ENCODE measurements around the gene PDXP. TPM values are rescaled to one million over a fixed set of nuclear protein-coding genes. Genes with fewer than 3 reads are reported as not detected.
A peak's percentile ranks its signal among the peaks of the same experiment; 100 is the strongest.

PDXP gene
- total and polyA plus RNA-seq, 2 of the 13 experiments (the other 11 are each of a cell fraction or from before 2014, with no cell fraction given), result 58.2 to 70.6 TPM

DNA sequence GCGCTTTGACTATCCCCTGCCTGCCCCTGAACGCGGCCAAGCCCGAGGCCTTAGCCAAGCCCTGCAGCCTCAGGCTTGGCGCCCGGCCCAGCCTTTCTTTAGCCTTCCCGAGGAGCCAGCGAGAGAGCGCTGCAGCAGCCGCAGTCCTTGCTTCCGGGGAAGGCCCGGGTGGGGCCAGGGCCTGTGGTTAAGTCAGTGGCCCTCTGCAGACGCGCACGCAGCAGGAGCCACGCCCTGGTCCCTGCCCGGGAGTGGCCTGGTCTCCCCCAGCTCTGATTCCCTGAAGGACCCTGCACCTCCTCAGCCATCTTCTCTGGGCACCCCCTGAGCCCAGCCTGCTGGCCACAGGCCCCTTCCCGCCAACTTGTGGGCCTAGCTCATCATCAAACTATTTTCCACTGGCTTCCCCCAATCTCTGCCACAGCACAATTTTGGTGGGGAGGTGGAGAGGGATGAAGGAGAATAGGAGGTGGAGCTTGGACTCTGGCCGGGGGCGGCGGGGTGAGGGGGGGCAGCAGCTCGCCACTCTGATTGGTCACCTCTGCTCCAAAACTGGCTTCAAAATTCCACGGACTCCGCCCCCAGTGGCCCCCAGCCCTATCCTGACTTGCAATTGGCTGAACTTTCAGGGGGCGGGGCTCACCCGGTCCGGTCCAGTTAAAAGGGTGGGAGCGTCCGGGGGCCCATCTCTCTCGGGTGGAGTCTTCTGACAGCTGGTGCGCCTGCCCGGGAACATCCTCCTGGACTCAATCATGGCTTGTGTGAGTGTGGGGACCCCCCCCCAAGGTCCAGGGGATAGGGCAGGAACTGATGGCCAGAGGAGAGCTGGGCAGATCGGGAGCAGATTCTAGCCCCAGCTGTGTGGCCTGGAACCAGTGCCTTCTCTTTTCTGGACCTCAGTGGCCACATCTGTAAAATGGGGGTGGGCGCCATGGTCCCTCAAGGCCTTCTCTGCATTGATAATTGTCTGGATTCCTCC is 16.7 kb downstream of the PDXP start, which contains the start of gene LGALS1 (continued):
- no peak for TF ChIP-seq CEBPZ (IDR thresholded peaks at IDR 0.05; ENCODE audit: low read length)
- no peak for TF ChIP-seq ZNF720 (CRISPR knock-in tag; IDR thresholded peaks at IDR 0.05)
- peak; percentile 40; the same call in 1 of the 2 replicates for TF ChIP-seq KDM5A (IDR thresholded peaks at IDR 0.05; ENCODE audit: borderline replicate concordance, low read length)
- no peak for TF ChIP-seq PTBP1 (IDR thresholded peaks at IDR 0.05; ENCODE audit: low read depth, low read length, poor library complexity, severe bottlenecking)
- no peak for TF ChIP-seq NR2C2 (CRISPR knock-in tag; IDR thresholded peaks at IDR 0.05; ENCODE audit: borderline replicate concordance)
- TF ChIP-seq, protein P1, sequence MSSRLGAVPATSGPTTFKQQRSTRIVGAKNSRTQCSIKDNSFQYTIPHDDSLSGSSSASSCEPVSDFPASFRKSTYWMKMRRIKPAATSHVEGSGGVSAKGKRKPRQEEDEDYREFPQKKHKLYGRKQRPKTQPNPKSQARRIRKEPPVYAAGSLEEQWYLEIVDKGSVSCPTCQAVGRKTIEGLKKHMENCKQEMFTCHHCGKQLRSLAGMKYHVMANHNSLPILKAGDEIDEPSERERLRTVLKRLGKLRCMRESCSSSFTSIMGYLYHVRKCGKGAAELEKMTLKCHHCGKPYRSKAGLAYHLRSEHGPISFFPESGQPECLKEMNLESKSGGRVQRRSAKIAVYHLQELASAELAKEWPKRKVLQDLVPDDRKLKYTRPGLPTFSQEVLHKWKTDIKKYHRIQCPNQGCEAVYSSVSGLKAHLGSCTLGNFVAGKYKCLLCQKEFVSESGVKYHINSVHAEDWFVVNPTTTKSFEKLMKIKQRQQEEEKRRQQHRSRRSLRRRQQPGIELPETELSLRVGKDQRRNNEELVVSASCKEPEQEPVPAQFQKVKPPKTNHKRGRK (CRISPR knock-in tag; IDR thresholded peaks at IDR 0.05), result no peak
- no peak for TF ChIP-seq ZNF33B (CRISPR knock-in tag; IDR thresholded peaks at IDR 0.05)
- no peak for TF ChIP-seq ZBTB4 (CRISPR knock-in tag; IDR thresholded peaks at IDR 0.05; ENCODE audit: borderline replicate concordance)
- TF ChIP-seq ZNF781 (CRISPR knock-in tag; IDR thresholded peaks at IDR 0.05; ENCODE audit: borderline replicate concordance, not compliant biosample characterization), result no peak
- TF ChIP-seq ZNF776 (CRISPR knock-in tag; IDR thresholded peaks at IDR 0.05), result no peak
- TF ChIP-seq RFXAP (CRISPR knock-in tag; IDR thresholded peaks at IDR 0.05; ENCODE audit: borderline replicate concordance), result no peak
- TF ChIP-seq ZNF431 (CRISPR knock-in tag; IDR thresholded peaks at IDR 0.05; ENCODE audit: borderline replicate concordance, low read depth), result no peak
- TF ChIP-seq HOXD1 (CRISPR knock-in tag; IDR thresholded peaks at IDR 0.05), result no peak
- no peak for TF ChIP-seq ZNF878 (CRISPR knock-in tag; IDR thresholded peaks at IDR 0.05)
- TF ChIP-seq CEBPG (CRISPR knock-in tag; IDR thresholded peaks at IDR 0.05), result no peak
- TF ChIP-seq ZNF317 (CRISPR knock-in tag; IDR thresholded peaks at IDR 0.05), result no peak
- no peak for TF ChIP-seq CBFB (CRISPR knock-in tag; IDR thresholded peaks at IDR 0.05)
- TF ChIP-seq, protein P2, sequence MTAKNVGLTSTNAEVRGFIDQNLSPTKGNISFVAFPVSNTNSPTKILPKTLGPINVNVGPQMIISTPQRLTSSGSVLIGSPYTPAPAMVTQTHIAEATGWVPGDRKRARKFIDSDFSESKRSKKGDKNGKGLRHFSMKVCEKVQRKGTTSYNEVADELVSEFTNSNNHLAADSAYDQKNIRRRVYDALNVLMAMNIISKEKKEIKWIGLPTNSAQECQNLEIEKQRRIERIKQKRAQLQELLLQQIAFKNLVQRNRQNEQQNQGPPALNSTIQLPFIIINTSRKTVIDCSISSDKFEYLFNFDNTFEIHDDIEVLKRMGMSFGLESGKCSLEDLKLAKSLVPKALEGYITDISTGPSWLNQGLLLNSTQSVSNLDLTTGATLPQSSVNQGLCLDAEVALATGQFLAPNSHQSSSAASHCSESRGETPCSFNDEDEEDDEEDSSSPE (CRISPR knock-in tag; IDR thresholded peaks at IDR 0.05), result peak; percentile 28
- TF ChIP-seq ZSCAN21 (CRISPR knock-in tag; IDR thresholded peaks at IDR 0.05; ENCODE audit: borderline replicate concordance), result no peak

Measured in HepG2 (cell line).